ENCODE results near the gene MYO10.

The MYO10 gene

GRCh38 chr5:16695779-16696178, 240.3 kb downstream of the MYO10 start:
- no peak for DNase-seq

GRCh38 chr5:16693879-16694278, 242.2 kb downstream of the MYO10 start:
- no peak for DNase-seq

- DNase-seq = no peak
These were observed 244.4 kb downstream of the MYO10 start for GRCh38 chr5:16691731-16692130.

- DNase-seq = peak; percentile 65
These were observed 245.7 kb downstream of the MYO10 start for GRCh38 chr5:16690243-16690852.

GRCh38 chr5:16687898-16688297, 248.2 kb downstream of the MYO10 start:
- no peak for DNase-seq

- DNase-seq = no peak
These were observed 251.0 kb downstream of the MYO10 start for GRCh38 chr5:16685069-16685468.

GRCh38 chr5:16681876-16682275, 254.2 kb downstream of the MYO10 start:
- no peak for DNase-seq

- no peak for DNase-seq
These were observed 256.2 kb downstream of the MYO10 start for GRCh38 chr5:16679863-16680262.

GRCh38 chr5:16679190-16679589, 256.9 kb downstream of the MYO10 start:
- DNase-seq = no peak

GRCh38 chr5:16675806-16676205, 260.3 kb downstream of the MYO10 start:
- no peak for DNase-seq

- DNase-seq = no peak
These were observed 261.3 kb downstream of the MYO10 start for GRCh38 chr5:16674750-16675149.

GRCh38 chr5:16673241-16674201, 262.6 kb downstream of the MYO10 start:
- no peak for DNase-seq

GRCh38 chr5:16671208-16671607, 264.9 kb downstream of the MYO10 start:
- DNase-seq = no peak

- DNase-seq = no peak
These were observed 266.3 kb downstream of the MYO10 start for GRCh38 chr5:16669776-16670175.

- no peak for DNase-seq
These were observed 267.5 kb downstream of the MYO10 start for GRCh38 chr5:16668631-16669030.

- no peak for DNase-seq
These were observed 267.9 kb downstream of the MYO10 start for GRCh38 chr5:16668194-16668593.

- no peak for DNase-seq
These were observed 269.1 kb downstream of the MYO10 start for GRCh38 chr5:16666883-16667398.

- DNase-seq = no peak
These were observed 269.8 kb downstream of the MYO10 start for GRCh38 chr5:16666130-16666882.

GRCh38 chr5:16665601-16666000, 270.5 kb downstream of the MYO10 start:
- DNase-seq = no peak

- no peak for DNase-seq
These were observed 271.7 kb downstream of the MYO10 start for GRCh38 chr5:16664368-16664767.

GRCh38 chr5:16663840-16664239, 272.2 kb downstream of the MYO10 start:
- no peak for DNase-seq

GRCh38 chr5:16661713-16662112, 274.4 kb downstream of the MYO10 start:
- DNase-seq = no peak

- DNase-seq = no peak
These were observed 275.1 kb downstream of the MYO10 start for GRCh38 chr5:16660982-16661381.
